Parathyroid adenoma (tissue), 2 donors: ENCODE data around the gene ZDHHC6.
"Not testable (repeated sequence)": the region's sequence is repeated elsewhere in the genome, so short reads cannot be mapped to it uniquely, and the experiment has no call there.

ENCODE experiments used
- H2AFZ ChIP-seq: fragments of 300-600 bp; sonication (generic); one replicate; pipeline ENCODE4 v1.7.0; 2017; ENCODE audit warnings: antibody characterized with exemption, mild to moderate bottlenecking
- H3K27ac ChIP-seq: fragments of 300-600 bp; sonication (generic); one replicate; pipeline ENCODE4 v1.7.0; 2017
- H3K27me3 ChIP-seq: fragments of 300-600 bp; sonication (generic); one replicate; pipeline ENCODE4 v1.7.0; 2017; ENCODE audit warnings: low read length; ENCODE audit not compliant: control insufficient read depth, insufficient read depth
- H3K36me3 ChIP-seq: fragments of 300-600 bp; sonication (generic); one replicate; pipeline ENCODE4 v1.7.0; 2017; ENCODE audit warnings: low read length; ENCODE audit not compliant: control insufficient read depth, insufficient read depth
- H3K4me1 ChIP-seq: fragments of 300-600 bp; sonication (generic); one replicate; pipeline ENCODE4 v1.7.0; 2017; ENCODE audit warnings: control low read depth
- H3K4me2 ChIP-seq: fragments of 300-600 bp; sonication (generic); one replicate; pipeline ENCODE4 v1.7.0; 2017; ENCODE audit warnings: low read length
- H3K4me3 ChIP-seq: fragments of 300-600 bp; sonication (generic); one replicate; pipeline ENCODE4 v1.7.0; 2017; ENCODE audit warnings: low read depth, low read length
- H3K79me2 ChIP-seq: fragments of 300-600 bp; sonication (generic); one replicate; pipeline ENCODE4 v1.7.0; 2017; ENCODE audit warnings: control low read depth
- H3K9ac ChIP-seq: fragments of 300-600 bp; sonication (generic); one replicate; pipeline ENCODE4 v1.7.0; 2017; ENCODE audit warnings: mild to moderate bottlenecking
- H3K9me3 ChIP-seq: fragments of 300-600 bp; sonication (generic); one replicate; pipeline ENCODE4 v1.7.0; 2017; ENCODE audit warnings: low read length; ENCODE audit not compliant: control insufficient read depth
- CTCF ChIP-seq: fragments of 300-600 bp; sonication (generic); IDR thresholded peaks from one replicate; pipeline ENCODE4 v1.7.0; 2017; ENCODE audit warnings: antibody characterized with exemption, mild to moderate bottlenecking
- donor health status: primary hyperparathyroidism.

The ZDHHC6 gene

GRCh38 chr10:112407696-112408095 lies 39.0 kb downstream of the ZDHHC6 start:
- TF ChIP-seq CTCF, result no peak
- H2AFZ ChIP-seq, result no peak overlapping the region
- H3K4me2 ChIP-seq, result no peak overlapping the region
- no peak overlapping the region for H3K9ac ChIP-seq
- H3K4me1 ChIP-seq, result no peaks in the 10 kb centered on the region
- no peaks in the 10 kb centered on the region for H3K27me3 ChIP-seq
- no peak overlapping the region for H3K4me3 ChIP-seq
- H3K9me3 ChIP-seq, result no peaks in the 10 kb centered on the region
- no peaks in the 10 kb centered on the region for H3K79me2 ChIP-seq
- H3K36me3 ChIP-seq, result no peaks in the 10 kb centered on the region
- no peak overlapping the region for H3K27ac ChIP-seq

GRCh38 chr10:112406806-112407205 lies 39.9 kb downstream of the ZDHHC6 start:
- H3K9me3 ChIP-seq, H2AFZ ChIP-seq, H3K4me3 ChIP-seq, H3K79me2 ChIP-seq, H3K4me1 ChIP-seq, H3K4me2 ChIP-seq, H3K9ac ChIP-seq, H3K36me3 ChIP-seq, H3K27me3 ChIP-seq, H3K27ac ChIP-seq: not testable (repeated sequence)

- no peaks in the 10 kb centered on the region for H3K36me3 ChIP-seq
- H3K27ac ChIP-seq, result no peak overlapping the region
- no peaks in the 10 kb centered on the region for H3K9me3 ChIP-seq
- no peak overlapping the region for H3K4me3 ChIP-seq
- no peaks in the 10 kb centered on the region for H3K79me2 ChIP-seq
- no peak overlapping the region for H3K4me2 ChIP-seq
- no peak overlapping the region for H2AFZ ChIP-seq
- no peak for TF ChIP-seq CTCF
- no peak overlapping the region for H3K9ac ChIP-seq
- no peaks in the 10 kb centered on the region for H3K27me3 ChIP-seq
- H3K4me1 ChIP-seq, result no peaks in the 10 kb centered on the region
Measured at GRCh38 chr10:112404617-112405016, 42.1 kb downstream of the ZDHHC6 start.

GRCh38 chr10:112402917-112403316 lies 43.8 kb downstream of the ZDHHC6 start:
- Histone ChIP-seq H3K4me1 (no peaks in the 10 kb centered on the region), H3K9ac (no peak overlapping the region), H3K4me2 (no peak overlapping the region), H3K27me3 (no peaks in the 10 kb centered on the region), H3K36me3 (no peaks in the 10 kb centered on the region), H3K27ac (no peak overlapping the region), H3K79me2 (no peaks in the 10 kb centered on the region), H2AFZ (no peak overlapping the region), H3K4me3 (no peak overlapping the region), H3K9me3 (no peaks in the 10 kb centered on the region)
- TF ChIP-seq CTCF, result no peak

- no peak for TF ChIP-seq CTCF
Measured at GRCh38 chr10:112397592-112397991, 49.1 kb downstream of the ZDHHC6 start.

More at GRCh38 chr10:112397592-112397991, 49.1 kb downstream of the ZDHHC6 start:
- H3K4me2 ChIP-seq, result no peak overlapping the region
- no peak overlapping the region for H3K9ac ChIP-seq
- H3K79me2 ChIP-seq, result no peaks in the 10 kb centered on the region
- no peaks in the 10 kb centered on the region for H3K36me3 ChIP-seq
- no peak overlapping the region for H3K27ac ChIP-seq
- H3K9me3 ChIP-seq, result no peaks in the 10 kb centered on the region
- H3K4me1 ChIP-seq, result no peaks in the 10 kb centered on the region
- H3K4me3 ChIP-seq, result no peak overlapping the region
- H3K27me3 ChIP-seq, result no peaks in the 10 kb centered on the region
- no peak overlapping the region for H2AFZ ChIP-seq
